Pons (tissue), 1 donor: ENCODE measurements around the gene PCYT1A.
"Not testable (repeated sequence)": the region's sequence is repeated elsewhere in the genome, so short reads cannot be mapped to it uniquely, and the experiment has no call there.

ENCODE experiments used
- DNase-seq: peaks from one replicate; pipeline ENCODE4 v3.0.0-alpha.2; 2016; ENCODE audit warnings: low spot score

Gene PCYT1A

GRCh38 chr3:196287090-196287439 lies 461 bp downstream of the PCYT1A start:
- peak; percentile 29 for DNase-seq

GRCh38 chr3:196284396-196284795 lies 3.1 kb downstream of the PCYT1A start:
- DNase-seq = no peak

DNA sequence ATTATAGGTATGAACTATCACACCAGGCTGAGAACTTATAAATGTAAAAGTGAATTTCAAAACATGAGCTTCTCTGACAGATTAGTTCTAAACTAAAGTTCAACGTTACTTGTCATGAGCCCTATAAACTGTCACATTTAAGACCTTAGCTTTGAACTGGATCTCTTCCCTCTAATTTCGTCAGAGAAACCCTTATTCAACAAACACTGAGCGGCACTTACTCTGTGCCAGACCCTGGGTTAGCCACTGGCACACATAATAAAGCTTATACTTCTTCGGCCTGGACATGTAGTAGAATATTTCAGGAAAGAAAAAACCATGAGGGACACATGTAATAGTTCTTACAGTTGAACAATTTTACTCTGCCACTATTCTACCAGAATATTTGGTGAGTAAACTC lies 5.6 kb downstream of the PCYT1A start:
- no peak for DNase-seq

DNA sequence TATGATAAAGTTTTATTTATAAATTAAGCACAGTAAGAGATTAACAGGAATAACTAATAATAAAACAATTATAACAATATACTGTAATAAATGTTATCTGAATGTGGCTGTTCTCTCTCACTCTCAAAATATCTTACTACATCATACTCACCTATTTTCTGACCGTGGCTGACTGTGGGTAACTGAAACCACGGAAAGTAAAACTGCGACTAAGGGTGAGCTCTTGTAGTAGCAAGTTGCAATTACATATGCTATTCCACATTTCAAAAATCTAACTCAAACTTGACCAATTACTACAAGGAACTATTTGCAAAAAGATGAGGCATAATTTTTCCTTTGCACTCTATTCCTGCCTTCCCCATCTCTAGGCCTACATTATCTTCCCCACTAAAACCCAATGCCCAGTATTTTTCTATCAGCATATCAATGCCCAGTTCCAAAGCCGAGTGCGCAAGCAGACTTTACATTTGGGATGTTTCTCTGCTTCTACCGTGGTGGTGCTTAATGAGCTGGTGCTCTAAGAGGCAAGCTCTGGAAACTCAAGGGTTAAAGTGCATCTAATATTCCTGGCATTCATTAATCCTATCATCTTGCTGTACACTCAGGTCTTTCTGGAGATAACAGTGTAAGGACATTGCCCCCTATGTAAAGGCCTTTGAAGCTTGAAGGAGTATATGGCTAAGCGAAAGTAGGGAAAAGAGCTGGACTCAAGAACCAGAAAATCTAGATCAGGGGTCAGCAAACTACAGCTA lies 6.7 kb downstream of the PCYT1A start:
- no peak for DNase-seq

DNA sequence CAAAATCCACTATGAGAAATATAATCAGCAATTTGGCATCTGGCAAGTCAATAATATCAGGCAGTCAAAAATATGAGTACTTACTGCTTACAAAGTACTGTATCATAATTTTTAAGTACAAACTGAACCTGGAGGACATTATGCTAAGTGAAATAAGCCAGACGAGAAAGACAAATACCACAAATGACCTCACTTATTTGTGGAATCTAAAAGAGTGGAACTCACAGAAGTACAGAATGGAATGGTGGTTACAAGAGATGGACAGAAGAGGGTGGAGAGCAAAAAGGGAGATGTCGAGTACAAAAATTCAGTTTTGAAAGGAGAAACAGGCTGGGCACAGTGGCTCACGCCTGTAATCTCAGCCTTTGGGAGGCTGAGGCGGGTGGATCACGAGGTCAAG lies 12.4 kb downstream of the PCYT1A start:
- DNase-seq = no peak

- no peak for DNase-seq
Measured at GRCh38 chr3:196274585-196274984, 12.9 kb downstream of the PCYT1A start.

DNA sequence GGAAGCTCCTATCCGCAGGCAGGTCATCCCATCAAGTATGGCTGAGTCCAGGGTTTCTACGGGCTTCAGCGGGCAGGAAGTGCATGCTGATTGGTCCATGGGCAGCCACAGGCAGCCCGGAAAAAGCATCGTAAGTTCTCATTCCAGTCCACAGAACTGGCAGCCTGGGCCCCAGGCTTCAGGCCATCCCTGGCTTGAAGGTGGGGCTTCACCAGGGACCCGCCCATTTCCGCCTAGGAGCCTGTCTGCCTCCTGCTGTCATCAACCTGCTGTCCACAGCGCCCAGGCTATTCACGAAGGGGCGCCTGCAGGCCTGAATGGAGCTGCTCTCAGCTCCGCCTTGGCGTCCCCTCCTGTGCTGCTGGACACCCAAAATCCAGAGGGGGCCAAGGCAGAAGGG lies 13.9 kb downstream of the PCYT1A start:
- no peak for DNase-seq

DNA sequence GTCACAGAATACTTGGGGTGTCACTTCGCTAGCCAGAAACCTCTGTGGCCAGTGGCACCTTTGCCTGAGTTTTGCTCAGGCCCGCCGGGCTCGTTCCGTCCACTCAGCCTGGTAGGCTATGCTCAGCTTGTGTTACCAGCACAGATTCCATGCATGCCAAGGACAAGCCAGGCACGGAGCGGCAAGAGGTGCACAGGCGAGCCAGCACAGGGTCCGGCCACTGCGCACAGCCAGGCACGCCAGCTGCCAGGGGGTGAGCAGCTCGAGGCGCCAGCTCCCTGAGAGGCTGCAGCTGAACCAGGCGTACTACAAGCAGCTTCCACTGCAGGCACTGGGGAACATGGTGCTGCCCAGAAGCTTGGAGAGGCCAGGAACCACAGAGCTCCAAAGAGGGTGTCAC lies 14.7 kb downstream of the PCYT1A start:
- DNase-seq = no peak

DNA sequence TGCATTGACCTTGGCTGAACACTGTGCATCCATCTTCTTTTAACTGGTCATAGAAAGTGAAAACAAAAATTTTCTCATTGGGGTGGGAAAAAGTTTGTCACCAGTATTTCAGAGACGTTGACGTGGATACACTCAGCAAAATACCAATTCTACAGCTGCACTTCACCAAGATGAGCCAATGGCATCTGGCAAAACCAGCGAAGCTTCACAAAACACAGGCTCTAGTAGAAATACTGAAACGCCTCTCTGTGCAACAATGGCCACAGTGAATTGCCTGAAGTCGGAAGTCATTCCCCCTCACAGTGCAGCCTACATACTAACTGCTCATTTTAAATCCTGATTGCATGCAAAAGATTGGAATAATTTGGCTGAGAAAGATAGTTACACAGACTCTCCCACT lies 17.0 kb downstream of the PCYT1A start:
- peak; percentile 63 for DNase-seq

DNA sequence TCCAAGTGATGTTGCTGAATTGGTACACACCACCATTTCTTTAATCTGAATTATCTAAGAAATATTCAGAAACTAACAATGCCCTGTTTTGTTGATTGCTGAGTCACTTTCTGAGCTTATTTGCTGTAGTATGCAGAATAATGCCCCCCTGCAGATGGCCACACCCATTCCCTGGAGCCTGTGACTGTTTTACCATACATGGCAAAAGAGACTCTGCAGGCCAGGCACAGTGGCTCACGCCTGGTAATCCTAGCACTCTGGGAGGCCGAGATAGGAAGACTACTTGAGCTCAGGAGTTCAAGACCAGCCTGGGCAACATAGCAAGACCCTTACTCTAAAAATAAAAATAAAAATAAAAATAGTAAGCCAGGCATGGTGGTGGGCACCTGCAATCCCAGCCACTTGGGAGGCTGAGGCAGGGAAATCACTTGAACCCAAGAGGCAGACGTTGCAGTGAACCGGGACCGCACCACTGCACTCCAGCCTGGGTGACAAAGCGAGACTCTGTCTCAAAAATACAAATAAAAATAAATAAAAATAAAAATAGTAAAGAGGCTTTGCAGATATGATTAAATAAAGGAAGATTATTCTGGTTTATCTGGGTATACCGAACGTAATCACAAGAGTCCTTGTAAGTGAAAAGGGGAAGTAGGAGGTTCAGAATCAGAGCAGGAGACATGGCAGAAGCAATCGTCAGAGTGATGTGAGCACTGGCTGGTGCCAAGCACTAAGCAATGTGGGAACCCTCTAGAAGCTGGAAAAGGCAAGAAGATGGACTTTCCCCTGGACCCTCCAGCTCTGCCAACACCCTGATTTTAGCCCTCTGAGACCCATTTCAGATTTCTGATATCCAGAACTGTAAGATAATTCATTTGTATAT lies 19.0 kb downstream of the PCYT1A start:
- DNase-seq = no peak

DNA sequence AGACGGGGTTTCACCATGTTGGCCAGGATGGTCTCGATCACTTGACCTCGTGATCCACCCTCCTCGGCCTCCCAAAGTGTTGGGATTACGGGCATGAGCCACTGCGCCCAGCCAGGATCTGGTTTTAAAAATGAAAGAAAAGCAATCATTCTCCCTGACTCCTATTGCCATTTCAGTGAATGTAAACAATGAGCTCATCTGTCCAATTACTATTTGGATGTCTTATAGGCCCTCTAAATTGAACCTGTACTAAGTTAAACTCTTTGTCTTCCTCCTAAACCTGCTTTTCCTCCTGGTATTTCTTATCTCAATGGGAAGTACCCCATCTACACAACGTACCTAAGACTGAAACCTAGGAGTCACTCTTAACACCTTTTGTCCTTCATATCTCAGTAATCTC lies 23.7 kb downstream of the PCYT1A start:
- no peak for DNase-seq

GRCh38 chr3:196260784-196261183 lies 26.7 kb downstream of the PCYT1A start:
- DNase-seq = no peak

- no peak for DNase-seq
Measured at GRCh38 chr3:196255776-196256175, 31.8 kb downstream of the PCYT1A start.

GRCh38 chr3:196254376-196255283 lies 32.9 kb downstream of the PCYT1A start:
- DNase-seq = no peak

DNA sequence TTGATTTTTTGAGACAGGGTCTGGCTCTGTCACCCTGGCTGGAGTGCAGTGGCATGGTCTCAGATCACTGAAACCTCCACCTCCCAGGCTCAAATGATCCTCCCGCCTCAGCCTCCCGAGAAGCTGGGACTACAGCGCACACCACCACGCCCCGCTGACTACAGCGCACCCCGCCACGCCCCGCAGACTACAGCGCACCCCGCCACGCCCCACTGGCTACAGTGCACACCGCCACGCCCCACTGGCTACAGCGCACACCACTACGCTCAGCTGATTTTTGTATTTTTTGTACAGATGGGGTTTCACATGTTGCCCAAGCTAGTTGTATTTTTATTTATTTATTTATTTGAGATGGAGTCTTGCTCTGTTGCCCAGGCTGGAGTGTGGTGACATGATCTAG lies 35.6 kb downstream of the PCYT1A start:
- DNase-seq = no peak

DNA sequence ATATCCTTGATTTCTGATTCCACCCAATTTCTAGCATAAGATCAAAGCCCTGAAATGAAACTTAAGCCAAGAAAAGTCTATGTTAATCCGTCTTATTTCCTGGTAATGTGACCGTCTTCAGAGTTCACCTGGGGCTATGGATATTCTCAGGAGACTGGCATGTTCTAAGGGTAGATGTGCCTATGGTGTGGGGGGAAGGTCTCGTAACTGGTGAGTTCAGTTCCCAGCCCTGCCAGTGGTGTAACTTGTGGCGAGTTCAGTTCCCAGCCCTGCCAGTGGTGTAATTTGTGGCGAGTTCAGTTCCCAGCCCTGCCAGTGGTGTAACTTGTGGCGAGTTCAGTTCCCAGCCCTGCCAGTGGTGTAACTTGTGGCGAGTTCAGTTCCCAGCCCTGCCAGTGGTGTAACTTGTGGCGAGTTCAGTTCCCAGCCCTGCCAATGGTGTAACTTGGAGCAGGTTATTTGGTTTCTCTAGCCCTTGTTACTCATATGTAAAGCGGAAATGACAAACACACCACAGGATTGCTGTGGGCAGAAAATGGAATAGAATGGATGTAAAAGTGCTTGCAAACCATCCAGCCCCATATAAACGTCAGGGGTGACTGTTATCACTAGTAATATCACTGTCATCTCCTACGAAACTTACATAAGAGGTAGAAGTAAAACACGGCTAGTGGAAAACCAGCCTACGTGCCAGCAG lies 40.8 kb downstream of the PCYT1A start:
- DNase-seq = no peak

GRCh38 chr3:196244166-196244565 lies 43.4 kb downstream of the PCYT1A start:
- DNase-seq = not testable (repeated sequence)

DNA sequence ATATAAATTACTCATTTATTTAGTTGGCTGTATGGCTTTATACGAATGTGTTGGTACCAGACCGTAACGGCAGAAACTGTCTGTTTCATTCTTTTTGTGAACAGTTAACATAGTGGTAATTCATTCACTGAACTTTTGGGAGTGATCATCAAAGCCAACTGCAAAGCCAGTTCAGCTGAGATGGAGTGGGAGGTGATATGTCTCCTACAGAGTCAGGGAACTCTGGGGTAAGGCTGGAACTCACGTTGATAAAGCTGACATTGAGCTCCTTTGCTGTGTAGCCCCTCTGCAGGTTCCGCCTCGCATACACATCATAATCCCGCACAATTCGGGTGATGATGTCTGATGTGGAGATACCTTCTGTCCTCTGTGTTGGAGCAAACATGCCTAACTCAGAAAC lies 45.8 kb downstream of the PCYT1A start:
- no peak for DNase-seq

GRCh38 chr3:196240424-196240823 lies 47.1 kb downstream of the PCYT1A start:
- DNase-seq = no peak

GRCh38 chr3:196238612-196239560 lies 48.6 kb downstream of the PCYT1A start:
- DNase-seq = no peak

GRCh38 chr3:196237203-196237602 lies 50.3 kb downstream of the PCYT1A start:
- DNase-seq = no peak
